CD4-positive, alpha-beta T cell (primary cell): Measurements from ENCODE around the gene TRRAP. TPM values are rescaled to one million over a fixed set of nuclear protein-coding genes. Genes with fewer than 3 reads are reported as not detected.

Source experiments
- ATAC-seq: fragments of 200-7000 bp; cut with Tn5 transposase; one replicate; pipeline ENCODE4 v1.10.0; 2022; ENCODE audit warnings: mild to moderate bottlenecking; ENCODE audit not compliant: poor library complexity
- CTCF ChIA-PET: fragments of 350-600 bp; sonication (Branson Sonifier 250); formaldehyde crosslinking; loops from one replicate; lab custom pipeline; 2021; ENCODE audit warnings: antibody characterized with exemption, inconsistent platforms; lab: Charles Lee
- POLR2A ChIA-PET: fragments of 350-600 bp; sonication (Branson Sonifier 250); formaldehyde crosslinking; loops from one replicate; lab custom pipeline; 2021; ENCODE audit warnings: antibody characterized with exemption, inconsistent platforms; lab: Charles Lee
- DNase-seq, 14 experiments: peaks; one replicate each; pipeline ENCODE4 v3.0.0-alpha.2; 2013 to 2020; ENCODE audit warnings: mixed read lengths in 2 of 14
- H3K27ac ChIP-seq, 2 donors: one replicate each; pipeline versions ENCODE4 v1.5.1 to v1.7.0; 2013; ENCODE audit warnings: low read length in 2 of 2, low read depth in 1 of 2, mild to moderate bottlenecking in 1 of 2
- H3K27me3 ChIP-seq, 2 experiments: 1 replicate in 1 of 2; 2 replicates in 1 of 2; pipeline versions ENCODE4 v1.6.1 to v1.7.0; 2013; ENCODE audit warnings: low read length in 2 of 2, control low read depth in 1 of 2, mild to moderate bottlenecking in 1 of 2, moderate library complexity in 1 of 2; ENCODE audit not compliant: insufficient read depth in 2 of 2, control insufficient read depth in 1 of 2
- H3K36me3 ChIP-seq: one replicate; pipeline ENCODE4 v1.6.1; 2013; ENCODE audit warnings: low read length, control low read depth; ENCODE audit not compliant: insufficient read depth
- H3K4me1 ChIP-seq: one replicate; pipeline ENCODE4 v1.6.1; 2013; ENCODE audit warnings: low read length, control low read depth; ENCODE audit not compliant: insufficient read depth
- H3K4me3 ChIP-seq: one replicate; pipeline ENCODE4 v1.5.1; 2013; ENCODE audit warnings: mild to moderate bottlenecking, low read length, moderate library complexity
- H3K9me3 ChIP-seq, 2 experiments: 1 replicate in 1 of 2; 2 replicates in 1 of 2; pipeline versions ENCODE4 v1.6.1 to v1.7.0; 2013; ENCODE audit warnings: low read length in 2 of 2, mild to moderate bottlenecking in 2 of 2, control low read depth in 1 of 2, moderate library complexity in 1 of 2; ENCODE audit not compliant: control insufficient read depth in 1 of 2, insufficient read depth in 1 of 2
- H3K27ac Mint-ChIP-seq: one replicate; pipeline ENCODE4 v1.8.0; 2020; ENCODE audit warnings: mixed read lengths
- H3K27me3 Mint-ChIP-seq: one replicate; pipeline ENCODE4 v1.8.0; 2021; ENCODE audit warnings: mixed read lengths
- H3K36me3 Mint-ChIP-seq: one replicate; pipeline ENCODE4 v1.8.0; 2021; ENCODE audit warnings: low read depth, mixed read lengths
- H3K4me1 Mint-ChIP-seq: one replicate; pipeline ENCODE4 v1.8.0; 2021; ENCODE audit warnings: low read depth, mixed read lengths
- H3K4me3 Mint-ChIP-seq: one replicate; pipeline ENCODE4 v1.8.0; 2020; ENCODE audit warnings: mild to moderate bottlenecking, mixed read lengths
- H3K9me3 Mint-ChIP-seq: one replicate; pipeline ENCODE4 v1.8.0; 2020; ENCODE audit warnings: mixed read lengths
- CTCF ChIP-seq: fragments of 200-600 bp; IDR thresholded peaks from one replicate; pipeline ENCODE4 v1.8.0; 2022; ENCODE audit warnings: antibody characterized with exemption, mild to moderate bottlenecking
- intact Hi-C, 2 experiments: fragments of 100-400 bp; cut with DNase I in 1 of 2; cut with micrococcal nuclease in 1 of 2; formaldehyde crosslinking; loops; one replicate each; pipeline versions ENCODE4 v1.15.1 to v1.9.0; 2023 to 2025; cut with DNase I, micrococcal nuclease
- total RNA-seq, 174 experiments: library from RNA in 2 of 174; stranded (reverse) in 2 of 174; gene quantifications; one replicate each; pipeline ENCODE4 v1.2.3 and lab custom pipeline; 2021 to 2026

The TRRAP gene
- total RNA-seq, 2 experiments from 2014 or later, result 47.9 to 48.3 TPM

GRCh38 chr7:98907570-98907969 lies 29.2 kb downstream of the TRRAP start:
- Histone ChIP-seq H3K27me3 (no peaks in the 10 kb centered on the region), H3K4me3 (no peak overlapping the region), H3K27ac (no peak overlapping the region), H3K9me3 (no peaks in the 10 kb centered on the region), H3K36me3 (peaks cover 89% of the 10 kb centered on the region), H3K4me1 (no peaks in the 10 kb centered on the region)
- no peak for TF ChIP-seq CTCF
- H3K4me1 Mint-ChIP-seq, result no peaks in the 10 kb centered on the region
- POLR2A ChIA-PET, result no interaction called here
- CTCF ChIA-PET, result no interaction called here
- no peak for DNase-seq
- H3K27me3 Mint-ChIP-seq, result no peaks in the 10 kb centered on the region
- no peak for ATAC-seq
- no peaks in the 10 kb centered on the region for H3K9me3 Mint-ChIP-seq
- intact Hi-C loops, result no loop called here
- H3K27ac Mint-ChIP-seq, result no peak overlapping the region
- H3K36me3 Mint-ChIP-seq, result peaks cover 91% of the 10 kb centered on the region
- H3K4me3 Mint-ChIP-seq, result no peak overlapping the region

GRCh38 chr7:98908585-98908984 lies 30.3 kb downstream of the TRRAP start:
- H3K4me1 ChIP-seq, result no peaks in the 10 kb centered on the region
- Mint-ChIP-seq H3K27me3 (no peaks in the 10 kb centered on the region), H3K9me3 (no peaks in the 10 kb centered on the region), H3K27ac (no peak overlapping the region), H3K36me3 (peaks cover 93% of the 10 kb centered on the region), H3K4me1 (no peaks in the 10 kb centered on the region), H3K4me3 (no peak overlapping the region)
- no peak overlapping the region for H3K27ac ChIP-seq
- no peaks in the 10 kb centered on the region for H3K9me3 ChIP-seq
- H3K4me3 ChIP-seq, result no peak overlapping the region
- intact Hi-C loops, result loop anchor here in 1 of 2 experiments (2.0 kb wide), 1 partner anchor 16 kb away; no protein-coding TSS in a partner anchor
- ChIA-PET CTCF (interaction anchor here (0.7 kb wide), 1 partner anchor 36 kb away, joined by 3 read pairs; no protein-coding TSS in a partner anchor), POLR2A (no interaction called here)
- TF ChIP-seq CTCF, result no peak
- no peaks in the 10 kb centered on the region for H3K27me3 ChIP-seq
- ATAC-seq (no peak), DNase-seq (no peak)
- H3K36me3 ChIP-seq, result peaks cover 89% of the 10 kb centered on the region

GRCh38 chr7:98909487-98909886 lies 31.2 kb downstream of the TRRAP start:
- TF ChIP-seq CTCF, result no peak
- Histone ChIP-seq H3K9me3 (no peaks in the 10 kb centered on the region), H3K36me3 (peaks cover 90% of the 10 kb centered on the region), H3K4me3 (no peak overlapping the region), H3K27ac (no peak overlapping the region), H3K27me3 (no peaks in the 10 kb centered on the region), H3K4me1 (no peaks in the 10 kb centered on the region)
- intact Hi-C loops, result loop anchor here in 1 of 2 experiments (2.0 kb wide), 1 partner anchor 17 kb away; no protein-coding TSS in a partner anchor
- Mint-ChIP-seq H3K27ac (no peak overlapping the region), H3K4me1 (no peaks in the 10 kb centered on the region), H3K36me3 (peaks cover 93% of the 10 kb centered on the region), H3K4me3 (no peak overlapping the region), H3K27me3 (no peaks in the 10 kb centered on the region), H3K9me3 (no peaks in the 10 kb centered on the region)
- ChIA-PET CTCF (no interaction called here), POLR2A (no interaction called here)
- DNase-seq, result no peak
- ATAC-seq, result no peak
